ENCODE data around the gene RIPK1. TPM values are rescaled to one million over a fixed set of nuclear protein-coding genes. Genes with fewer than 3 reads are reported as not detected.

The RIPK1 gene
- total and polyA plus RNA-seq, 9 of the 15 experiments (the other 6 are each of a cell fraction or from before 2014, with no cell fraction given), result 3.8 to 24.9 (median 17.7) TPM

DNA sequence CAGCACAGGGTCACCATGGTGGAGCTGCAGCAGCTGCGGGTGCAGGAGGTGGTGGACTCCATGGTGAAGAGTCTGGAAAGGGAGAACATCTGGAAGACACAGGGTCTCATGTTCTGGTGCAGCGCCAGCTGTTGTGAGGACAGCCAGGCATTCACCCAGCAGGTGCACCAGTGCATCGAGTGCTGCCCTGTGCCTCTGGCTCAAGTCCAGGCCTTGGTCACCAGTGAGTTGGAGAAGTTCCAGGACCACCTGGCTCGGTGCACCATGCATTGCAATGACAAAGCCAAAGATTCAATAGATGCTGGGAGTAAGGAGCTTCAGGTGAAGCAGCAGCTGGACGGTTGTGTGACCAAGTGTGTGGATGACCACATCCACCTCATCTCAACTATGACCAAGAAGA is 22.9 kb upstream of the RIPK1 start (continued):
- TF ChIP-seq E2F1 (CRISPR knock-in tag; IDR thresholded peaks at IDR 0.05), result no peak
- no peak for TF ChIP-seq DPF2 (IDR thresholded peaks at IDR 0.05)
- TF ChIP-seq SMC3 (conservative IDR thresholded peaks at IDR 0.05; ENCODE audit: insufficient read depth, low read depth, low read length), result no peak
- no peak for TF ChIP-seq ESRRA (IDR thresholded peaks at IDR 0.05; ENCODE audit: borderline replicate concordance, low read depth)
- TF ChIP-seq ZBTB49 (CRISPR knock-in tag; IDR thresholded peaks at IDR 0.05; ENCODE audit: borderline replicate concordance), result no peak
- TF ChIP-seq RBFOX2 (IDR thresholded peaks at IDR 0.05; ENCODE audit: low read depth, low read length), result no peak
- TF ChIP-seq, protein P1, sequence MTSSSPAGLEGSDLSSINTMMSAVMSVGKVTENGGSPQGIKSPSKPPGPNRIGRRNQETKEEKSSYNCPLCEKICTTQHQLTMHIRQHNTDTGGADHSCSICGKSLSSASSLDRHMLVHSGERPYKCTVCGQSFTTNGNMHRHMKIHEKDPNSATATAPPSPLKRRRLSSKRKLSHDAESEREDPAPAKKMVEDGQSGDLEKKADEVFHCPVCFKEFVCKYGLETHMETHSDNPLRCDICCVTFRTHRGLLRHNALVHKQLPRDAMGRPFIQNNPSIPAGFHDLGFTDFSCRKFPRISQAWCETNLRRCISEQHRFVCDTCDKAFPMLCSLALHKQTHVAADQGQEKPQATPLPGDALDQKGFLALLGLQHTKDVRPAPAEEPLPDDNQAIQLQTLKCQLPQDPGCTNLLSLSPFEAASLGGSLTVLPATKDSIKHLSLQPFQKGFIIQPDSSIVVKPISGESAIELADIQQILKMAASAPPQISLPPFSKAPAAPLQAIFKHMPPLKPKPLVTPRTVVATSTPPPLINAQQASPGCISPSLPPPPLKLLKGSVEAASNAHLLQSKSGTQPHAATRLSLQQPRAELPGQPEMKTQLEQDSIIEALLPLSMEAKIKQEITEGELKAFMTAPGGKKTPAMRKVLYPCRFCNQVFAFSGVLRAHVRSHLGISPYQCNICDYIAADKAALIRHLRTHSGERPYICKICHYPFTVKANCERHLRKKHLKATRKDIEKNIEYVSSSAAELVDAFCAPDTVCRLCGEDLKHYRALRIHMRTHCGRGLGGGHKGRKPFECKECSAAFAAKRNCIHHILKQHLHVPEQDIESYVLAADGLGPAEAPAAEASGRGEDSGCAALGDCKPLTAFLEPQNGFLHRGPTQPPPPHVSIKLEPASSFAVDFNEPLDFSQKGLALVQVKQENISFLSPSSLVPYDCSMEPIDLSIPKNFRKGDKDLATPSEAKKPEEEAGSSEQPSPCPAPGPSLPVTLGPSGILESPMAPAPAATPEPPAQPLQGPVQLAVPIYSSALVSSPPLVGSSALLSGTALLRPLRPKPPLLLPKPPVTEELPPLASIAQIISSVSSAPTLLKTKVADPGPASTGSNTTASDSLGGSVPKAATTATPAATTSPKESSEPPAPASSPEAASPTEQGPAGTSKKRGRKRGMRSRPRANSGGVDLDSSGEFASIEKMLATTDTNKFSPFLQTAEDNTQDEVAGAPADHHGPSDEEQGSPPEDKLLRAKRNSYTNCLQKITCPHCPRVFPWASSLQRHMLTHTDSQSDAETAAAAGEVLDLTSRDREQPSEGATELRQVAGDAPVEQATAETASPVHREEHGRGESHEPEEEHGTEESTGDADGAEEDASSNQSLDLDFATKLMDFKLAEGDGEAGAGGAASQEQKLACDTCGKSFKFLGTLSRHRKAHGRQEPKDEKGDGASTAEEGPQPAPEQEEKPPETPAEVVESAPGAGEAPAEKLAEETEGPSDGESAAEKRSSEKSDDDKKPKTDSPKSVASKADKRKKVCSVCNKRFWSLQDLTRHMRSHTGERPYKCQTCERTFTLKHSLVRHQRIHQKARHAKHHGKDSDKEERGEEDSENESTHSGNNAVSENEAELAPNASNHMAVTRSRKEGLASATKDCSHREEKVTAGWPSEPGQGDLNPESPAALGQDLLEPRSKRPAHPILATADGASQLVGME (CRISPR knock-in tag; IDR thresholded peaks at IDR 0.05), result no peak
- no peak for TF ChIP-seq CHD2 (IDR thresholded peaks at IDR 0.05; ENCODE audit: low read depth, low read length)
